K562 (cell line): ENCODE data around the gene HOXA4.

ENCODE experiments used
- BHLHE40 ChIP-seq: IDR thresholded peaks from 2 replicates; pipeline ENCODE4 v1.6.1; 2011; ENCODE audit warnings: low read length, improper control_type of control experiment
- CHD2 ChIP-seq: IDR thresholded peaks from 2 replicates; pipeline ENCODE4 v1.6.1; 2011; ENCODE audit warnings: low read depth, low read length
- CSDE1 ChIP-seq, 2 experiments: fragments of 450-650 bp; IDR thresholded peaks; 2 replicates each; pipeline ENCODE4 v1.6.1; 2016; ENCODE audit warnings: mild to moderate bottlenecking in 1 of 2
- DMBX1 ChIP-seq: fragments of 250-450 bp; sonication (Bioruptor Pico); IDR thresholded peaks from 2 replicates; pipeline ENCODE4 v1.8.0; 2022; ENCODE audit warnings: inconsistent platforms, mild to moderate bottlenecking, moderate library complexity, borderline replicate concordance
- EHMT2 ChIP-seq: fragments of 450-650 bp; IDR thresholded peaks from 2 replicates; pipeline ENCODE4 v1.6.1; 2018; ENCODE audit warnings: antibody characterized with exemption
- EP300 ChIP-seq: IDR thresholded peaks from 2 replicates; pipeline ENCODE4 v1.6.1; 2012; ENCODE audit warnings: low read length, improper control_type of control experiment
- ETS2 ChIP-seq: IDR thresholded peaks from 2 replicates; pipeline ENCODE4 v1.6.1; 2016; ENCODE audit warnings: borderline replicate concordance, missing genetic modification characterization, mild to moderate bottlenecking, moderate library complexity, missing compliant biosample characterization; ENCODE audit not compliant: poor library complexity, severe bottlenecking
- EZH2 ChIP-seq: IDR thresholded peaks from 2 replicates; pipeline ENCODE4 v1.6.1; 2012; ENCODE audit warnings: low read depth, mild to moderate bottlenecking, inconsistent platforms, low read length, borderline replicate concordance
- SP1 ChIP-seq: sonication (generic); formaldehyde crosslinking; IDR thresholded peaks from 2 replicates; pipeline ENCODE4 v1.8.1; 2022; ENCODE audit warnings: mild to moderate bottlenecking, missing genetic modification reagents
- SRSF1 ChIP-seq: fragments of 200-400 bp; formaldehyde crosslinking; IDR thresholded peaks from 2 replicates; pipeline ENCODE4 v1.6.1; 2017; ENCODE audit warnings: mild to moderate bottlenecking, low read depth, low read length, moderate library complexity
- USF1 ChIP-seq: sonication (generic); formaldehyde crosslinking; IDR thresholded peaks from 2 replicates; pipeline ENCODE4 v1.9.0; 2022; ENCODE audit warnings: mild to moderate bottlenecking, missing genetic modification reagents
- TF ChIP-seq, protein P1 (sequence below): sonication (generic); formaldehyde crosslinking; IDR thresholded peaks from 2 replicates; pipeline ENCODE4 v1.8.1; 2022; ENCODE audit warnings: missing genetic modification reagents
- TF ChIP-seq, protein P2 (sequence below), 3 experiments: IDR thresholded peaks in 2 of 3; conservative IDR thresholded peaks in 1 of 3; 2 replicates each; pipeline ENCODE4 v1.5.1; 2011 to 2012; ENCODE audit warnings: low read length in 3 of 3, mild to moderate bottlenecking in 3 of 3, control low read depth in 2 of 3, improper control_type of control experiment in 1 of 3, inconsistent platforms in 1 of 3, low read depth in 1 of 3, mixed read lengths in 1 of 3, moderate library complexity in 1 of 3; ENCODE audit not compliant: insufficient read depth in 2 of 3
- TF ChIP-seq, protein P3 (sequence below): fragments of 200-600 bp; sonication (generic); IDR thresholded peaks from one replicate; pipeline ENCODE4 v1.6.1; 2012; ENCODE audit warnings: mild to moderate bottlenecking, low read depth, low read length, inconsistent platforms

GRCh38 chr7:27175626-27176523, 45.3 kb upstream of the HOXA4 start:
- no peak for TF ChIP-seq DMBX1 (CRISPR knock-in tag)
- no peak for TF ChIP-seq SRSF1
- TF ChIP-seq, protein P1, sequence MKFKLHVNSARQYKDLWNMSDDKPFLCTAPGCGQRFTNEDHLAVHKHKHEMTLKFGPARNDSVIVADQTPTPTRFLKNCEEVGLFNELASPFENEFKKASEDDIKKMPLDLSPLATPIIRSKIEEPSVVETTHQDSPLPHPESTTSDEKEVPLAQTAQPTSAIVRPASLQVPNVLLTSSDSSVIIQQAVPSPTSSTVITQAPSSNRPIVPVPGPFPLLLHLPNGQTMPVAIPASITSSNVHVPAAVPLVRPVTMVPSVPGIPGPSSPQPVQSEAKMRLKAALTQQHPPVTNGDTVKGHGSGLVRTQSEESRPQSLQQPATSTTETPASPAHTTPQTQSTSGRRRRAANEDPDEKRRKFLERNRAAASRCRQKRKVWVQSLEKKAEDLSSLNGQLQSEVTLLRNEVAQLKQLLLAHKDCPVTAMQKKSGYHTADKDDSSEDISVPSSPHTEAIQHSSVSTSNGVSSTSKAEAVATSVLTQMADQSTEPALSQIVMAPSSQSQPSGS, result no peak
- TF ChIP-seq, protein P2, sequence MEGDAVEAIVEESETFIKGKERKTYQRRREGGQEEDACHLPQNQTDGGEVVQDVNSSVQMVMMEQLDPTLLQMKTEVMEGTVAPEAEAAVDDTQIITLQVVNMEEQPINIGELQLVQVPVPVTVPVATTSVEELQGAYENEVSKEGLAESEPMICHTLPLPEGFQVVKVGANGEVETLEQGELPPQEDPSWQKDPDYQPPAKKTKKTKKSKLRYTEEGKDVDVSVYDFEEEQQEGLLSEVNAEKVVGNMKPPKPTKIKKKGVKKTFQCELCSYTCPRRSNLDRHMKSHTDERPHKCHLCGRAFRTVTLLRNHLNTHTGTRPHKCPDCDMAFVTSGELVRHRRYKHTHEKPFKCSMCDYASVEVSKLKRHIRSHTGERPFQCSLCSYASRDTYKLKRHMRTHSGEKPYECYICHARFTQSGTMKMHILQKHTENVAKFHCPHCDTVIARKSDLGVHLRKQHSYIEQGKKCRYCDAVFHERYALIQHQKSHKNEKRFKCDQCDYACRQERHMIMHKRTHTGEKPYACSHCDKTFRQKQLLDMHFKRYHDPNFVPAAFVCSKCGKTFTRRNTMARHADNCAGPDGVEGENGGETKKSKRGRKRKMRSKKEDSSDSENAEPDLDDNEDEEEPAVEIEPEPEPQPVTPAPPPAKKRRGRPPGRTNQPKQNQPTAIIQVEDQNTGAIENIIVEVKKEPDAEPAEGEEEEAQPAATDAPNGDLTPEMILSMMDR (IDR thresholded peaks at IDR 0.05 in 2 of 3, conservative IDR thresholded peaks at IDR 0.05 in 1 of 3; ENCODE audit: insufficient read depth in 2 of 3, low read depth in 1 of 3, low read length in 3 of 3), result no peak
- TF ChIP-seq, protein P3, sequence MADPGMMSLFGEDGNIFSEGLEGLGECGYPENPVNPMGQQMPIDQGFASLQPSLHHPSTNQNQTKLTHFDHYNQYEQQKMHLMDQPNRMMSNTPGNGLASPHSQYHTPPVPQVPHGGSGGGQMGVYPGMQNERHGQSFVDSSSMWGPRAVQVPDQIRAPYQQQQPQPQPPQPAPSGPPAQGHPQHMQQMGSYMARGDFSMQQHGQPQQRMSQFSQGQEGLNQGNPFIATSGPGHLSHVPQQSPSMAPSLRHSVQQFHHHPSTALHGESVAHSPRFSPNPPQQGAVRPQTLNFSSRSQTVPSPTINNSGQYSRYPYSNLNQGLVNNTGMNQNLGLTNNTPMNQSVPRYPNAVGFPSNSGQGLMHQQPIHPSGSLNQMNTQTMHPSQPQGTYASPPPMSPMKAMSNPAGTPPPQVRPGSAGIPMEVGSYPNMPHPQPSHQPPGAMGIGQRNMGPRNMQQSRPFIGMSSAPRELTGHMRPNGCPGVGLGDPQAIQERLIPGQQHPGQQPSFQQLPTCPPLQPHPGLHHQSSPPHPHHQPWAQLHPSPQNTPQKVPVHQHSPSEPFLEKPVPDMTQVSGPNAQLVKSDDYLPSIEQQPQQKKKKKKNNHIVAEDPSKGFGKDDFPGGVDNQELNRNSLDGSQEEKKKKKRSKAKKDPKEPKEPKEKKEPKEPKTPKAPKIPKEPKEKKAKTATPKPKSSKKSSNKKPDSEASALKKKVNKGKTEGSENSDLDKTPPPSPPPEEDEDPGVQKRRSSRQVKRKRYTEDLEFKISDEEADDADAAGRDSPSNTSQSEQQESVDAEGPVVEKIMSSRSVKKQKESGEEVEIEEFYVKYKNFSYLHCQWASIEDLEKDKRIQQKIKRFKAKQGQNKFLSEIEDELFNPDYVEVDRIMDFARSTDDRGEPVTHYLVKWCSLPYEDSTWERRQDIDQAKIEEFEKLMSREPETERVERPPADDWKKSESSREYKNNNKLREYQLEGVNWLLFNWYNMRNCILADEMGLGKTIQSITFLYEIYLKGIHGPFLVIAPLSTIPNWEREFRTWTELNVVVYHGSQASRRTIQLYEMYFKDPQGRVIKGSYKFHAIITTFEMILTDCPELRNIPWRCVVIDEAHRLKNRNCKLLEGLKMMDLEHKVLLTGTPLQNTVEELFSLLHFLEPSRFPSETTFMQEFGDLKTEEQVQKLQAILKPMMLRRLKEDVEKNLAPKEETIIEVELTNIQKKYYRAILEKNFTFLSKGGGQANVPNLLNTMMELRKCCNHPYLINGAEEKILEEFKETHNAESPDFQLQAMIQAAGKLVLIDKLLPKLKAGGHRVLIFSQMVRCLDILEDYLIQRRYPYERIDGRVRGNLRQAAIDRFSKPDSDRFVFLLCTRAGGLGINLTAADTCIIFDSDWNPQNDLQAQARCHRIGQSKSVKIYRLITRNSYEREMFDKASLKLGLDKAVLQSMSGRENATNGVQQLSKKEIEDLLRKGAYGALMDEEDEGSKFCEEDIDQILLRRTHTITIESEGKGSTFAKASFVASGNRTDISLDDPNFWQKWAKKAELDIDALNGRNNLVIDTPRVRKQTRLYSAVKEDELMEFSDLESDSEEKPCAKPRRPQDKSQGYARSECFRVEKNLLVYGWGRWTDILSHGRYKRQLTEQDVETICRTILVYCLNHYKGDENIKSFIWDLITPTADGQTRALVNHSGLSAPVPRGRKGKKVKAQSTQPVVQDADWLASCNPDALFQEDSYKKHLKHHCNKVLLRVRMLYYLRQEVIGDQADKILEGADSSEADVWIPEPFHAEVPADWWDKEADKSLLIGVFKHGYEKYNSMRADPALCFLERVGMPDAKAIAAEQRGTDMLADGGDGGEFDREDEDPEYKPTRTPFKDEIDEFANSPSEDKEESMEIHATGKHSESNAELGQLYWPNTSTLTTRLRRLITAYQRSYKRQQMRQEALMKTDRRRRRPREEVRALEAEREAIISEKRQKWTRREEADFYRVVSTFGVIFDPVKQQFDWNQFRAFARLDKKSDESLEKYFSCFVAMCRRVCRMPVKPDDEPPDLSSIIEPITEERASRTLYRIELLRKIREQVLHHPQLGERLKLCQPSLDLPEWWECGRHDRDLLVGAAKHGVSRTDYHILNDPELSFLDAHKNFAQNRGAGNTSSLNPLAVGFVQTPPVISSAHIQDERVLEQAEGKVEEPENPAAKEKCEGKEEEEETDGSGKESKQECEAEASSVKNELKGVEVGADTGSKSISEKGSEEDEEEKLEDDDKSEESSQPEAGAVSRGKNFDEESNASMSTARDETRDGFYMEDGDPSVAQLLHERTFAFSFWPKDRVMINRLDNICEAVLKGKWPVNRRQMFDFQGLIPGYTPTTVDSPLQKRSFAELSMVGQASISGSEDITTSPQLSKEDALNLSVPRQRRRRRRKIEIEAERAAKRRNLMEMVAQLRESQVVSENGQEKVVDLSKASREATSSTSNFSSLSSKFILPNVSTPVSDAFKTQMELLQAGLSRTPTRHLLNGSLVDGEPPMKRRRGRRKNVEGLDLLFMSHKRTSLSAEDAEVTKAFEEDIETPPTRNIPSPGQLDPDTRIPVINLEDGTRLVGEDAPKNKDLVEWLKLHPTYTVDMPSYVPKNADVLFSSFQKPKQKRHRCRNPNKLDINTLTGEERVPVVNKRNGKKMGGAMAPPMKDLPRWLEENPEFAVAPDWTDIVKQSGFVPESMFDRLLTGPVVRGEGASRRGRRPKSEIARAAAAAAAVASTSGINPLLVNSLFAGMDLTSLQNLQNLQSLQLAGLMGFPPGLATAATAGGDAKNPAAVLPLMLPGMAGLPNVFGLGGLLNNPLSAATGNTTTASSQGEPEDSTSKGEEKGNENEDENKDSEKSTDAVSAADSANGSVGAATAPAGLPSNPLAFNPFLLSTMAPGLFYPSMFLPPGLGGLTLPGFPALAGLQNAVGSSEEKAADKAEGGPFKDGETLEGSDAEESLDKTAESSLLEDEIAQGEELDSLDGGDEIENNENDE, result no peak
- TF ChIP-seq SP1, result no peak
- no peak for TF ChIP-seq CHD2
- TF ChIP-seq ETS2, result no peak
- no peak for TF ChIP-seq CSDE1 (IDR thresholded peaks at IDR 0.05)
- TF ChIP-seq EP300, result no peak
- no peak for TF ChIP-seq USF1 (CRISPR knock-in tag)
- no peak for TF ChIP-seq BHLHE40
- no peak for TF ChIP-seq EHMT2
- TF ChIP-seq EZH2, result no peak
